HepG2 (cell line): ENCODE measurements around the gene SCN9A. TPM values are rescaled to one million over a fixed set of nuclear protein-coding genes. Genes with fewer than 3 reads are reported as not detected.

Experiments
- ATAC-seq: fragments of 200-7000 bp; cut with Tn5 transposase; 3 replicates; pipeline ENCODE4 v1.9.1; 2020; ENCODE audit warnings: mild to moderate bottlenecking, moderate library complexity
- BruUV-seq: library from RNA; stranded (reverse); fragments of 400-500 nt; replicated peaks from 2 replicates; lab custom pipeline; 2021; lab: Mats Ljungman, UMichigan
- CTCF ChIA-PET: fragments of 300-600 bp; formaldehyde crosslinking; extraction: SDS; loops from one replicate; lab custom pipeline; 2021; ENCODE audit warnings: low total read pairs, inconsistent platforms, low intra/inter-chr PET ratio; lab: Yijun Ruan, JAX
- POLR2A ChIA-PET: fragments of 350-600 bp; sonication (Branson Sonifier 250); formaldehyde crosslinking; loops from one replicate; lab custom pipeline; 2020; ENCODE audit warnings: antibody characterized with exemption, inconsistent platforms; lab: Yijun Ruan, JAX
- DNase-seq: peaks from one replicate; pipeline ENCODE4 v3.0.0-alpha.2; 2015; ENCODE audit warnings: low spot score
- FAIRE-seq: peaks from 3 replicates; lab custom pipeline; 2011; peaks lifted over from hg19 to GRCh38; lab: Jason Lieb, UNC
- H2AFZ ChIP-seq: one replicate; pipeline ENCODE4 v1.6.1; 2011; ENCODE audit warnings: low read length, inconsistent platforms
- H3K27ac ChIP-seq: fragments of 300-600 bp; 3 replicates; pipeline ENCODE4 v1.8.0; 2011; ENCODE audit warnings: mixed run types, mild to moderate bottlenecking, mixed read lengths, low read length, inconsistent platforms; ENCODE audit not compliant: insufficient read depth; ENCODE audit errors: extremely low read length
- H3K27me3 ChIP-seq, 2 experiments: fragments of 200-600 bp in 1 of 2; 2 replicates in 1 of 2; 3 replicates in 1 of 2; pipeline versions ENCODE4 v1.6.0 to v1.8.0; 2011; ENCODE audit warnings: low read length in 2 of 2, mild to moderate bottlenecking in 2 of 2, moderate library complexity in 2 of 2, inconsistent platforms in 1 of 2; ENCODE audit not compliant: insufficient read depth in 2 of 2, control insufficient read depth in 1 of 2
- H3K36me3 ChIP-seq, 2 experiments: fragments of 200-600 bp in 1 of 2; replicated peaks in 1 of 2; 2 replicates in 1 of 2; 3 replicates in 1 of 2; pipeline versions ENCODE4 v1.5.1 to v1.8.0; 2011; ENCODE audit warnings: low read length in 2 of 2, inconsistent platforms in 1 of 2; ENCODE audit not compliant: insufficient read depth in 2 of 2, control insufficient read depth in 1 of 2
- H3K4me1 ChIP-seq: 2 replicates; pipeline ENCODE4 v1.5.1; 2012; ENCODE audit warnings: low read length, inconsistent platforms; ENCODE audit not compliant: insufficient read depth
- H3K4me2 ChIP-seq: 2 replicates; pipeline ENCODE4 v1.6.0; 2011; ENCODE audit warnings: low read depth, low read length, inconsistent platforms
- H3K4me3 ChIP-seq, 3 experiments: fragments of 200-600 bp in 1 of 3; sonication (generic), shearing (Covaris generic) in 1 of 3; replicated peaks in 1 of 3; 2 replicates each; pipeline ENCODE4 v1.5.1; 2011 to 2016; ENCODE audit warnings: low read length in 3 of 3, inconsistent platforms in 2 of 3, low read depth in 2 of 3, mild to moderate bottlenecking in 2 of 3, control low read depth in 1 of 3, mixed read lengths in 1 of 3; ENCODE audit not compliant: insufficient read depth in 1 of 3
- H3K79me2 ChIP-seq: one replicate; pipeline ENCODE4 v1.6.1; 2011; ENCODE audit warnings: low read length, inconsistent platforms; ENCODE audit not compliant: insufficient read depth
- H3K9ac ChIP-seq: 2 replicates; pipeline ENCODE4 v1.6.0; 2011; ENCODE audit warnings: mild to moderate bottlenecking, low read depth, low read length, inconsistent platforms; ENCODE audit not compliant: insufficient read depth
- H3K9me3 ChIP-seq: 2 replicates; pipeline ENCODE4 v1.5.1; 2012; ENCODE audit warnings: mild to moderate bottlenecking, low read length
- H4K20me1 ChIP-seq: 2 replicates; pipeline ENCODE4 v1.6.0; 2011; ENCODE audit warnings: inconsistent platforms, mild to moderate bottlenecking, low read length, moderate library complexity; ENCODE audit not compliant: insufficient read depth
- AGO2 ChIP-seq: fragments of 200-400 bp; formaldehyde crosslinking; optimal IDR thresholded peaks from 2 replicates; pipeline ENCODE3; 2017; ENCODE audit warnings: mild to moderate bottlenecking, low read depth, low read length, moderate library complexity
- ARID4A ChIP-seq: sonication (generic); formaldehyde crosslinking; IDR thresholded peaks from 2 replicates; pipeline ENCODE4 v1.5.0; 2020; ENCODE audit warnings: mild to moderate bottlenecking, missing genetic modification reagents, borderline replicate concordance
- HES4 ChIP-seq: sonication (generic); formaldehyde crosslinking; IDR thresholded peaks from 2 replicates; pipeline ENCODE4 v1.9.0; 2021; ENCODE audit warnings: mild to moderate bottlenecking, missing genetic modification reagents, borderline replicate concordance
- IKZF4 ChIP-seq: sonication (generic); formaldehyde crosslinking; IDR thresholded peaks from 2 replicates; pipeline ENCODE4 v1.5.1; 2020; ENCODE audit warnings: borderline replicate concordance, mild to moderate bottlenecking, low read depth, missing genetic modification reagents; ENCODE audit errors: not compliant biosample characterization
- PRDM15 ChIP-seq: sonication (generic); formaldehyde crosslinking; IDR thresholded peaks from 2 replicates; pipeline ENCODE4 v1.4.0; 2020; ENCODE audit warnings: missing genetic modification reagents
- SIX4 ChIP-seq: sonication (generic); formaldehyde crosslinking; IDR thresholded peaks from 2 replicates; pipeline ENCODE4 v1.4.0; 2020; ENCODE audit warnings: missing genetic modification reagents
- ZFY ChIP-seq: sonication (generic); formaldehyde crosslinking; IDR thresholded peaks from 2 replicates; pipeline ENCODE4 v1.4.0; 2020; ENCODE audit warnings: missing genetic modification reagents
- ZNF34 ChIP-seq: sonication (generic); formaldehyde crosslinking; IDR thresholded peaks from 2 replicates; pipeline ENCODE4 v1.4.0; 2020; ENCODE audit warnings: mild to moderate bottlenecking, missing genetic modification reagents, borderline replicate concordance
- WGBS: methylation state at CpG from one replicate; pipeline ENCODE4 v1.1.6; 2017; ENCODE audit warnings: low lambda C conversion rate; 5-methylcytosine and 5-hydroxymethylcytosine counted together
- in situ Hi-C: cut with HindIII; loops from 2 replicates; pipeline ENCODE4 v1.10.0; 2017; ENCODE audit warnings: low pct_unique_long_range_greater_than_20kb; ENCODE audit not compliant: extremely low pct_ligation_motif_present
- intact Hi-C: fragments of 100-400 bp; cut with micrococcal nuclease; formaldehyde crosslinking; loops from one replicate; pipeline ENCODE4 v1.10.0; 2022; ENCODE audit not compliant: unreplicated experiment
- polyA plus RNA-seq, 8 experiments: library from polyadenylated mRNA; depleted of rRNA in 3 of 8; stranded (reverse) in 7 of 8; unstranded in 1 of 8; fragments of >200 nt; fragmentation: Illumina TruSeq in 4 of 8; extraction: Trizol in 4 of 8; gene quantifications; 2 replicates each; pipeline versions ENCODE4 v1.2.1 to v1.2.3, GENCODE V29; 2011 to 2016; ENCODE audit warnings: low read depth in 4 of 8, missing spikeins in 1 of 8, mixed read lengths in 1 of 8; ENCODE audit not compliant: insufficient read depth in 1 of 8
- total RNA-seq, 5 experiments: library from RNA; depleted of rRNA; stranded (reverse); fragments of >200 nt; fragmentation: Illumina TruSeq; extraction: Trizol; gene quantifications; 2 replicates each; pipeline ENCODE4 v1.2.3, GENCODE V29; 2016; ENCODE audit warnings: low read depth in 1 of 5

SCN9A gene
- total and polyA plus RNA-seq, 2 of the 13 experiments (the other 11 are each of a cell fraction or from before 2014, with no cell fraction given), result 15.3 to 24.3 TPM

GRCh38 chr2:166156985-166157490, 218.7 kb downstream of the SCN9A start (continued):
- TF ChIP-seq PRDM15 (CRISPR knock-in tag), result peak; percentile 90

GRCh38 chr2:166155589-166155988, 220.2 kb downstream of the SCN9A start:
- DNase-seq, result no peak
- Histone ChIP-seq H3K4me3 (no peak overlapping the region), H3K9me3 (no peaks in the 10 kb centered on the region), H3K79me2 (no peaks in the 10 kb centered on the region), H3K4me2 (no peak overlapping the region), H3K36me3 (no peaks in the 10 kb centered on the region), H3K27me3 (no peaks in the 10 kb centered on the region), H3K9ac (0 out of 2 replicates have a peak overlapping the region, but pooled peaks have one; percentile 9), H3K27ac (peak overlapping the region; percentile 64), H2AFZ (peak overlapping the region; percentile 56), H4K20me1 (no peaks in the 10 kb centered on the region), H3K4me1 (peaks cover 65% of the 10 kb centered on the region)
- BruUV-seq, result no TSS peak
- ATAC-seq, result no peak
- in situ Hi-C loops, result no loop called here
- TF ChIP-seq SIX4 (CRISPR knock-in tag) (no peak), ZNF34 (CRISPR knock-in tag) (no peak), AGO2 (no peak), HES4 (CRISPR knock-in tag) (no peak), ARID4A (CRISPR knock-in tag) (no peak), ZFY (CRISPR knock-in tag) (no peak), IKZF4 (CRISPR knock-in tag) (no peak)
- FAIRE-seq, result no peak
- WGBS, result 95% methylated on average over 2 of the region's 2 CpGs
- intact Hi-C loops, result loop anchor here (5.0 kb wide), 1 partner anchor 1173 kb away; no protein-coding TSS in a partner anchor
- POLR2A ChIA-PET, result interaction anchor here (1.3 to 8.9 kb wide), 6 partner anchors 9 to 216 kb away, joined by 3 to 198 read pairs (median 7); partner anchors contain the start of gene SCN1A
- CTCF ChIA-PET, result interaction anchor here (2.0 kb wide), 1 partner anchor 21 kb away, joined by 4 read pairs; no protein-coding TSS in a partner anchor
